K562 (cell line): ENCODE data around the gene CRKL. TPM values are rescaled to one million over a fixed set of nuclear protein-coding genes. Genes with fewer than 3 reads are reported as not detected.

Experiments
- CBFA2T2 ChIP-seq: fragments of 450-650 bp; conservative IDR thresholded peaks from 2 replicates; pipeline ENCODE4 v1.6.1; 2017; ENCODE audit warnings: mild to moderate bottlenecking
- CCAR2 ChIP-seq: fragments of 200-400 bp; formaldehyde crosslinking; IDR thresholded peaks from 2 replicates; pipeline ENCODE4 v1.6.1; 2017; ENCODE audit warnings: mild to moderate bottlenecking, low read depth, low read length
- CHD4 ChIP-seq: fragments of 200-600 bp; sonication (generic); IDR thresholded peaks from 3 replicates; pipeline ENCODE4 v1.6.1; 2012; ENCODE audit warnings: low read depth, mild to moderate bottlenecking, mixed read lengths, low read length, inconsistent platforms; ENCODE audit not compliant: insufficient read depth, insufficient replicate concordance, poor library complexity, severe bottlenecking
- CREM ChIP-seq: IDR thresholded peaks from 2 replicates; pipeline ENCODE4 v1.6.1; 2014; ENCODE audit warnings: antibody characterized with exemption, low read depth
- ETV5 ChIP-seq: sonication (generic); formaldehyde crosslinking; IDR thresholded peaks from 2 replicates; pipeline ENCODE4 v1.4.0; 2020; ENCODE audit warnings: low read depth, mild to moderate bottlenecking, missing genetic modification reagents
- GATAD2A ChIP-seq: fragments of 450-650 bp; IDR thresholded peaks from 2 replicates; pipeline ENCODE4 v1.6.1; 2017
- HDAC8 ChIP-seq: fragments of 450-650 bp; IDR thresholded peaks from 2 replicates; pipeline ENCODE4 v1.6.1; 2016; ENCODE audit warnings: mild to moderate bottlenecking, missing genetic modification characterization, moderate library complexity, missing compliant biosample characterization
- KDM1A ChIP-seq, 2 experiments: fragments of 450-650 bp; IDR thresholded peaks; 2 replicates each; pipeline ENCODE4 v1.6.1; 2016; ENCODE audit warnings: mild to moderate bottlenecking in 2 of 2
- KLF16 ChIP-seq: IDR thresholded peaks from 2 replicates; pipeline ENCODE4 v1.6.1; 2016; ENCODE audit warnings: antibody characterized with exemption
- MAZ ChIP-seq, 2 experiments: fragments of 450-650 bp in 1 of 2; sonication (generic) in 1 of 2; formaldehyde crosslinking; IDR thresholded peaks in 1 of 2; conservative IDR thresholded peaks in 1 of 2; 2 replicates each; pipeline versions ENCODE4 v1.4.0 to v1.5.0; 2020; ENCODE audit warnings: mild to moderate bottlenecking in 1 of 2, missing genetic modification reagents in 1 of 2
- NFYB ChIP-seq: IDR thresholded peaks from 2 replicates; pipeline ENCODE4 v1.6.1; 2011; ENCODE audit warnings: mild to moderate bottlenecking, moderate library complexity; ENCODE audit not compliant: insufficient read length; ENCODE audit errors: extremely low read depth
- PRPF4 ChIP-seq: fragments of 200-400 bp; formaldehyde crosslinking; IDR thresholded peaks from one replicate; pipeline ENCODE4 v1.6.1; 2017; ENCODE audit warnings: low read length, low read depth, mild to moderate bottlenecking; ENCODE audit not compliant: insufficient read depth, poor library complexity, severe bottlenecking
- SMC3 ChIP-seq: conservative IDR thresholded peaks from 2 replicates; pipeline ENCODE4 v1.6.1; 2011; ENCODE audit warnings: low read depth, low read length, improper control_type of control experiment; ENCODE audit not compliant: insufficient read depth
- STAG1 ChIP-seq: sonication (generic); formaldehyde crosslinking; IDR thresholded peaks from 2 replicates; pipeline ENCODE4 v1.5.0; 2020; ENCODE audit warnings: missing genetic modification reagents, borderline replicate concordance
- U2AF2 ChIP-seq: fragments of 200-400 bp; formaldehyde crosslinking; optimal IDR thresholded peaks from 2 replicates; pipeline ENCODE3; 2017; ENCODE audit warnings: low read depth, mild to moderate bottlenecking, low read length
- ZNF133 ChIP-seq: fragments of 250-450 bp; sonication (Bioruptor Pico); IDR thresholded peaks from 2 replicates; pipeline ENCODE4 v1.4.0; 2020; ENCODE audit warnings: mild to moderate bottlenecking
- ZNF165 ChIP-seq: fragments of 250-450 bp; sonication (Bioruptor Pico); IDR thresholded peaks from 2 replicates; pipeline ENCODE4 v1.4.0; 2020; ENCODE audit warnings: borderline replicate concordance
- ZNF444 ChIP-seq: fragments of 250-450 bp; sonication (Bioruptor Pico); IDR thresholded peaks from 2 replicates; pipeline ENCODE4 v1.4.0; 2020; ENCODE audit warnings: mild to moderate bottlenecking, moderate library complexity
- ZNF76 ChIP-seq: fragments of 250-450 bp; sonication (Bioruptor Pico); IDR thresholded peaks from 2 replicates; pipeline ENCODE4 v1.4.0; 2020; ENCODE audit warnings: mild to moderate bottlenecking, moderate library complexity, borderline replicate concordance
- ZNF77 ChIP-seq: fragments of 250-450 bp; sonication (Bioruptor Pico); IDR thresholded peaks from 2 replicates; pipeline ENCODE4 v1.5.0; 2020
- polyA plus RNA-seq, 8 experiments: library from polyadenylated mRNA; depleted of rRNA in 4 of 8; stranded (reverse) in 5 of 8; unstranded in 3 of 8; fragments of >200 nt; fragmentation: Nextera tagmentation in 2 of 8; fragmentation: Illumina TruSeq in 1 of 8; extraction: Ambion mirVana in 2 of 8; extraction: Trizol in 1 of 8; gene quantifications; 2 replicates each; pipeline versions ENCODE4 v1.2.1 to v1.2.3, GENCODE V29; 2011 to 2014; ENCODE audit warnings: inconsistent platforms in 1 of 8, missing spikeins in 1 of 8
- total RNA-seq, 7 experiments: library from RNA; depleted of rRNA in 6 of 7; stranded (reverse); fragments of >200 nt in 6 of 7; fragmentation: Illumina TruSeq in 2 of 7; extraction: Trizol in 2 of 7; gene quantifications; 2 replicates each; pipeline versions ENCODE4 v1.2.1 to v1.2.3, GENCODE V29; 2011 to 2021; ENCODE audit warnings: low replicate concordance in 1 of 7
- TF ChIP-seq, protein P1 (sequence below): fragments of 250-450 bp; sonication (Bioruptor Pico); IDR thresholded peaks from 2 replicates; pipeline ENCODE4 v1.9.0; 2021; ENCODE audit warnings: mild to moderate bottlenecking
- TF ChIP-seq, protein P2 (sequence below): sonication (generic); formaldehyde crosslinking; IDR thresholded peaks from 2 replicates; pipeline ENCODE4 v1.5.0; 2020; ENCODE audit warnings: missing genetic modification reagents
- TF ChIP-seq, protein P3 (sequence below): fragments of 450-650 bp; IDR thresholded peaks from 2 replicates; pipeline ENCODE4 v1.6.1; 2016
- TF ChIP-seq, protein P4 (sequence below): IDR thresholded peaks from 3 replicates; pipeline ENCODE4 v1.6.1; 2011; ENCODE audit warnings: borderline replicate concordance, mild to moderate bottlenecking; ENCODE audit not compliant: insufficient read length, insufficient read depth
- TF ChIP-seq, protein P5 (sequence below): sonication (generic); formaldehyde crosslinking; IDR thresholded peaks from 2 replicates; pipeline ENCODE4 v1.8.0; 2022; ENCODE audit warnings: mild to moderate bottlenecking, missing genetic modification reagents

Gene CRKL
- total and polyA plus RNA-seq, 9 of the 15 experiments (the other 6 are each of a cell fraction or from before 2014, with no cell fraction given), result 100 to 263 (median 124) TPM

DNA sequence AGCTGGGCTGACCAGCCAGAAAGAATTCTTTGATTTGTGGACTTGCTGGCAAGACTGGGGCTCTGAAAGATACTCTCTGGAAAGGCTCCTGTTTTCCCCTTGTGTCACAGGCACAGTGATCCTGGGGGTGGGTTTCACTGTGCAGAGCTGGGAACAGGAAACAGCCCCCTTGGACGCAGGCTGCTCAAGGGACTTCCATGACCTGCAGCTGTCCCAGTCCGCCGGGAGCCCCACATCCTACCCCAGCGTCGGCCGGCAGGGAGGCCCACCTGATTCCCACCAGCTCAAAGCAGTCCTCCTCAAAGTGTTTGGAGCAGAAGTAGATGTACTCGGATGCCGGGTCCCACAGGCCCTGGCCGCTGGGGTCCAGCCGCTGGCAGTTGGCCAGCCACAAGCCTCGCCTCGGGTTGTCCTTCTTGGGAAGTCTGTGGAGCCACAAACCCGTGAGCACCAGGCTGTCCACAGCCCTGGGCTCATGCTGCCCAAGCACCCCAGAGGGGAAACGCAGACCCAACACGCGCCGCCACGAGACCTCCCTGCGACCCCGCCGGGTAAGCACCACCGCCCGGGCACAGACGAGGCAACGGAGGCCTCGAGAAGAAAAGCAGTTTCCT is 83.9 kb downstream of the CRKL start (continued):
- TF ChIP-seq NFYB (no peak), ZNF76 (peak; percentile 17; the same call in 1 of the 2 replicates), SMC3 (no peak), GATAD2A (no peak), MAZ (CRISPR knock-in tag; conservative IDR thresholded peaks at IDR 0.05 in 1 of 2, IDR thresholded peaks at IDR 0.05 in 1 of 2) (no peak; a peak in 1 of 4 replicates), HDAC8 (tag) (no peak), CBFA2T2 (no peak), CREM (no peak), ETV5 (CRISPR knock-in tag) (no peak), ZNF77 (CRISPR knock-in tag) (no peak), KDM1A (IDR thresholded peaks at IDR 0.05) (no peak), STAG1 (CRISPR knock-in tag) (no peak), ZNF133 (CRISPR knock-in tag) (peak; percentile 44), U2AF2 (no peak), CHD4 (peak; percentile 64), ZNF165 (CRISPR knock-in tag) (peak; percentile 5; the same call in 1 of the 2 replicates), PRPF4 (no peak), KLF16 (no peak), ZNF444 (CRISPR knock-in tag) (0 out of 2 replicates have a peak, but pooled peaks have one; percentile 64), CCAR2 (no peak)
- TF ChIP-seq, protein P1, sequence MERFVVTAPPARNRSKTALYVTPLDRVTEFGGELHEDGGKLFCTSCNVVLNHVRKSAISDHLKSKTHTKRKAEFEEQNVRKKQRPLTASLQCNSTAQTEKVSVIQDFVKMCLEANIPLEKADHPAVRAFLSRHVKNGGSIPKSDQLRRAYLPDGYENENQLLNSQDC, result peak; percentile 84; the same call in 1 of the 2 replicates
- TF ChIP-seq, protein P2, sequence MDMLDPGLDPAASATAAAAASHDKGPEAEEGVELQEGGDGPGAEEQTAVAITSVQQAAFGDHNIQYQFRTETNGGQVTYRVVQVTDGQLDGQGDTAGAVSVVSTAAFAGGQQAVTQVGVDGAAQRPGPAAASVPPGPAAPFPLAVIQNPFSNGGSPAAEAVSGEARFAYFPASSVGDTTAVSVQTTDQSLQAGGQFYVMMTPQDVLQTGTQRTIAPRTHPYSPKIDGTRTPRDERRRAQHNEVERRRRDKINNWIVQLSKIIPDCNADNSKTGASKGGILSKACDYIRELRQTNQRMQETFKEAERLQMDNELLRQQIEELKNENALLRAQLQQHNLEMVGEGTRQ (CRISPR knock-in tag), result no peak
- TF ChIP-seq, protein P3, sequence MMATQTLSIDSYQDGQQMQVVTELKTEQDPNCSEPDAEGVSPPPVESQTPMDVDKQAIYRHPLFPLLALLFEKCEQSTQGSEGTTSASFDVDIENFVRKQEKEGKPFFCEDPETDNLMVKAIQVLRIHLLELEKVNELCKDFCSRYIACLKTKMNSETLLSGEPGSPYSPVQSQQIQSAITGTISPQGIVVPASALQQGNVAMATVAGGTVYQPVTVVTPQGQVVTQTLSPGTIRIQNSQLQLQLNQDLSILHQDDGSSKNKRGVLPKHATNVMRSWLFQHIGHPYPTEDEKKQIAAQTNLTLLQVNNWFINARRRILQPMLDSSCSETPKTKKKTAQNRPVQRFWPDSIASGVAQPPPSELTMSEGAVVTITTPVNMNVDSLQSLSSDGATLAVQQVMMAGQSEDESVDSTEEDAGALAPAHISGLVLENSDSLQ, result no peak
- TF ChIP-seq, protein P4, sequence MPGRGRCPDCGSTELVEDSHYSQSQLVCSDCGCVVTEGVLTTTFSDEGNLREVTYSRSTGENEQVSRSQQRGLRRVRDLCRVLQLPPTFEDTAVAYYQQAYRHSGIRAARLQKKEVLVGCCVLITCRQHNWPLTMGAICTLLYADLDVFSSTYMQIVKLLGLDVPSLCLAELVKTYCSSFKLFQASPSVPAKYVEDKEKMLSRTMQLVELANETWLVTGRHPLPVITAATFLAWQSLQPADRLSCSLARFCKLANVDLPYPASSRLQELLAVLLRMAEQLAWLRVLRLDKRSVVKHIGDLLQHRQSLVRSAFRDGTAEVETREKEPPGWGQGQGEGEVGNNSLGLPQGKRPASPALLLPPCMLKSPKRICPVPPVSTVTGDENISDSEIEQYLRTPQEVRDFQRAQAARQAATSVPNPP, result no peak
- TF ChIP-seq, protein P5, sequence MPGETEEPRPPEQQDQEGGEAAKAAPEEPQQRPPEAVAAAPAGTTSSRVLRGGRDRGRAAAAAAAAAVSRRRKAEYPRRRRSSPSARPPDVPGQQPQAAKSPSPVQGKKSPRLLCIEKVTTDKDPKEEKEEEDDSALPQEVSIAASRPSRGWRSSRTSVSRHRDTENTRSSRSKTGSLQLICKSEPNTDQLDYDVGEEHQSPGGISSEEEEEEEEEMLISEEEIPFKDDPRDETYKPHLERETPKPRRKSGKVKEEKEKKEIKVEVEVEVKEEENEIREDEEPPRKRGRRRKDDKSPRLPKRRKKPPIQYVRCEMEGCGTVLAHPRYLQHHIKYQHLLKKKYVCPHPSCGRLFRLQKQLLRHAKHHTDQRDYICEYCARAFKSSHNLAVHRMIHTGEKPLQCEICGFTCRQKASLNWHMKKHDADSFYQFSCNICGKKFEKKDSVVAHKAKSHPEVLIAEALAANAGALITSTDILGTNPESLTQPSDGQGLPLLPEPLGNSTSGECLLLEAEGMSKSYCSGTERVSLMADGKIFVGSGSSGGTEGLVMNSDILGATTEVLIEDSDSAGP, result no peak
